M059J (cell line): ENCODE results near the gene AXL. TPM values are rescaled to one million over a fixed set of nuclear protein-coding genes. Genes with fewer than 3 reads are reported as not detected.
"Not testable (repeated sequence)": the region's sequence is repeated elsewhere in the genome, so short reads cannot be mapped to it uniquely, and the experiment has no call there.

Source experiments
- DNase-seq: peaks from one replicate; pipeline ENCODE4 v3.0.0-alpha.2; 2012; ENCODE audit warnings: low read depth
- total RNA-seq: library from RNA; depleted of rRNA; stranded (reverse); fragments of >200 nt; shearing (Covaris generic); gene quantifications from 2 replicates; pipeline ENCODE4 v1.2.3, GENCODE V29; 2014; rRNA removed

AXL gene
- 237 and 362 TPM in 2 replicates for total RNA-seq

GRCh38 chr19:41218615-41219507 is at the start of gene AXL:
TSS of gene AXL (plus strand) at chr19:41219223. CDS start at chr19:41219393, 170 bp downstream.
- DNase-seq, result peak; percentile 87

- DNase-seq, result no peak
Measured at GRCh38 chr19:41172297-41173164, 46.5 kb upstream of the AXL start.

DNA sequence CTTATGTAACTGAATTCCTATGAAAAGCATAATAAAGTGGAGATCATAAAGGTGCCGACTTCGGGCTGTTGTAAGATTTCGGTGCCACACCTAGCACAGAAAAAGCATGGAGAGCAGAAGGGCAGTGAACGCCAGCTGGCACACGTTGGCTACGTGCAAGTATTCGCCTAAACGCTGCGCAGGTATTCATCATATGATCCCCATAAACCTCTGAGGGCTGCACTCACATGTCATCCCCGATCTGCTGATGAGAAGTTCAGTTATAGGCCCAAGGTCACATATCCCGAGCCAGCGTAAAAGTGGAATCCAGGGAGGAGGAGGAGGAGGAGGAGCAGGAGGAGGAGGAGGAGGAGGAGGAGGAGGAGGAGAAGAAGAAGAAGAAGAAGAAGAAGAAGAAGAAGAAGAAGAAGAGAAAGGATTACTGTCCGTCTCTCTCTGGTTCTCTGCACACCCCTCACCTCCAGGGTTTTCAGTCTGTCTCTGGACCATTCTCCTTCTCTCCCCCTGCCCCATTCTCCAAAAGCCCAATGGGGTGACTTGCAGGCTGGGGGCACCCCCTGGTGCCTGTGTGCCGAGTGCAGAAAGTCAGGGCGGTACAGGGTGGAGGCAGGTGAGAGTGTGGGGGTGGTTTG is 44.6 kb upstream of the AXL start:
- DNase-seq, result no peak

GRCh38 chr19:41175801-41176777 is 42.9 kb upstream of the AXL start:
- peak; percentile 93 for DNase-seq

DNA sequence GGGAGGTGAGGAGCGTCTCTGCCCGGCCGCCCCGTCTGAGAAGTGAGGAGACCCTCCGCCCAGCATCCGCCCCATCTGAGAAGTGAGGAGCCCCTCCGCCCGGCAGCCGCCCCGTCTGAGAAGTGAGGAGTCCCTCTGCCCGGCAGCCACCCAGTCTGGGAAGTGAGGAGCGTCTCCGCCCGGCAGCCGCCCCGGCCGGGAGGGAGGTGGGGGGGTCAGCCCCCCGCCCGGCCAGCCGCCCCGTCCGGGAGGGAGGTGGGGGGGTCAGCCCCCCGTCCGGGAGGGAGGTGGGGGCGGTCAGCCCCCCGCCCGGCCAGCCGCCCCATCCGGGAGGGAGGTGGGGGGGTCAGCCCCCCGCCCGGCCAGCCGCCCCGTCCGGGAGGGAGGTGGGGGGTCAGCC is 38.9 kb upstream of the AXL start:
- DNase-seq, result not testable (repeated sequence)

- DNase-seq, result no peak
Measured at GRCh38 chr19:41186971-41187883, 31.8 kb upstream of the AXL start.

DNA sequence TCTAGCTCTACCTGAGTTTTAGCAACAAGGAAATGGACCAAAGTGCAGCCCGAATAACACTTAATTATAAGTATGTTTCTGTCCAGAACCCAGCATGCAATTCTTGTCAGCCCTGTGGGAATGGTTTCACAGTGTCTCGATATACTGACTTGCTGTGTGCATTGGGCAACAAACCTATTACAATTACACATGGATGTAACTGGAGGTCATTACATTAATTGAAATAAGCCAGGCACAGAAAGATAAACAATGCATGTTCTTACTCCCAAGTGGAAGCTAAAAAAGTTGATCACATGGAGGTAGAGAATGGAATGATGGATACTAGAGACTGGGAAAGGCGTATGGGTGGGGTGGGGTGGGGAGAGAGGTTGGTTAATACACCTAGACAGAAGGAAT is 31.1 kb upstream of the AXL start:
- no peak for DNase-seq

DNA sequence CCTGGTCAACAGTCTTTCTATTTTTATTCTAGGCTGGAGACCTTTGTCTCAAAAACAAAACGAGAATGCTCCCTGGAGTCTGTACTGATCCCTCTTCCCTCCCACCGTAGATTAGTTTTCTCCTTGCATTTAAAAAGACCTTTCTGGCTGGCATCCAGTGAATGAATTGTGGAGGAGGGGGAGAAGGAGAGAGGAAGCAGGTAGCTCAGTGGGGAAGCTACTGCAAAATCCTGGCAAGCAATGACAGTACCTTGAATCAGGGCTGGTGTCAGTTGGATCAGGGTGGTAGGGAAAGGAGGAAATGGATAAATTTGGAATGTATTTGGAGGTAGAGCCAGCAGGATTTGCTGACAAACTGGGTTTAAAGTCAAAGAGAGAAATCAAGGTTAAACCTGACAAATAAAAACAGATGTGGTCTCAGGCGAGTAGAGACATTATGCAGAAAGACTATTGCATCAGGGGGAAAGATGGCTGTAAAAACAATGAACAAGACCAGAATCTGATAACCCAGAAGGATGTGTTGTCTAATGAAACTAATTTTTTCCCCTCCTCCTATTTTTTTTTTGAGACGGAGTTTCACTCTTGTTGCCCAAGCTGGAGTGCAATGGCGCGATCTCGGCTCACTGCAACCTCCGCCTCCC is 29.5 kb upstream of the AXL start:
- DNase-seq, result no peak

GRCh38 chr19:41192574-41193429 is 26.2 kb upstream of the AXL start, which contains the start of gene CYP2S1:
TSS of gene CYP2S1 (plus strand) at chr19:41193219. CDS start at chr19:41193265, 46 bp downstream.
- DNase-seq, result peak; percentile 64

- DNase-seq, result no peak
Measured at GRCh38 chr19:41193430-41194156, 25.4 kb upstream of the AXL start.

GRCh38 chr19:41194157-41194552 is 24.9 kb upstream of the AXL start:
- no peak for DNase-seq

DNA sequence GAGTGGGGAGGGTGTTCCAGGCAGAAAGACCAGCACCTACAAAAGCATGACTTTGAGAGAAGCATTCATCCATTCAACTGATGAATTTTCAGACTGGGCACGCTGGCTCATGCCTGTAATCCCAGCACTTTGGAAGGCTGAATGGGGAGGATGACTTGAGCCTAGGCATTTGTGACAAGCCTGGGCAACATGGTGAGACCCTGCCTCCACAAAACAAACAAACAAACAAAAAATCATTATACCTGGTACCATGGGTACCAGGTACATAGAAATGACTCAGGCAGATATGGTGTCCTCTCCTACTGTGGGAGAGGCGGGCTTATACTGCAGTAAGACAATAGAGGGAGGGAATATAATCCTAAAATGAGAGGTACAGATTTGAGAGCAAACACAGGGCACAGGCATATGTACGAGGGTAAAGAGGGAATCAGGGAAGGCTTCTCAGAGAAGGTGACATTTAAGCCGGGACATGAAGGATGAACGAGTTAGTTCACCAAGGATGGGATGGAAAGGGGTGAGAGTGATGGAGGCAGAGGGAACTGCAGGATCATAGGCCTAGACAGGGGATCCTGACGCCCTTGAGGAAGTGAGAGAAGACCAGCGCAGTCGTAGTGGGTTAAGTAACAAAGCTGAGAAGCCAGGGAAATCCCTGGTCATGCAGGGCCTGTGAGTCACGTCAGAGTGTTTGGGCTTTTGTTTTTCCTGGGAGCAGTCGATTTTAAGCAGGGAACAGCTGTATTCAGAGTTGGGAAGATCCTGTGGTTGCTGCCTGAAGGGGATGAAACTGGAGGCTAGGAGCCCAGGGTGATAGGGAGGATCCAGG is 23.1 kb upstream of the AXL start:
- peak; percentile 33 for DNase-seq

DNA sequence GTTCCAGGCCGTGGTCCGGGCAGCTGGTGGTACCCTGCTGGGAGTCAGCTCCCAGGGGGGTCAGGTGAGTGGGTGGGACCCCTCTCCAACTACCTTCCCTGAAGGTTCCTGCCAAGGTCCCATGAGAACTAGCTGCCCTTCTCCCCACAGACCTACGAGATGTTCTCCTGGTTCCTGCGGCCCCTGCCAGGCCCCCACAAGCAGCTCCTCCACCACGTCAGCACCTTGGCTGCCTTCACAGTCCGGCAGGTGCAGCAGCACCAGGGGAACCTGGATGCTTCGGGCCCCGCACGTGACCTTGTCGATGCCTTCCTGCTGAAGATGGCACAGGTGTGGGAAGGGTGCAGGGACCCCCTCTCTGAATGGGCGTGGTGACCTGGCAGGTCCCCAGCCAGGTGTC is 20.5 kb upstream of the AXL start:
- no peak for DNase-seq

DNA sequence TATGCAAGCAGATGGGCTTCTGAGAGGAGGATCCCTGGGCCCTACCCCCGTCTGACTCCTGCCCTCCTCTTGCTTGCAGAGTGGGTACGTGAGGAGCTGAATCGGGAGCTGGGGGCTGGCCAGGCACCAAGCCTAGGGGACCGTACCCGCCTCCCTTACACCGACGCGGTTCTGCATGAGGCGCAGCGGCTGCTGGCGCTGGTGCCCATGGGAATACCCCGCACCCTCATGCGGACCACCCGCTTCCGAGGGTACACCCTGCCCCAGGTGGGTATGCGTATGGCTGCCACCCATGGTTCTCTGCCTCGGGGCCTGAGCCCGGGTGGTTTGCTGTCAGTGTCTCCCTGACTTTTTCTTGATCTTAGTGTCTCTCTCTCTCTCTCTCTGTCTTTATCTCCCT is 15.7 kb upstream of the AXL start:
- no peak for DNase-seq

DNA sequence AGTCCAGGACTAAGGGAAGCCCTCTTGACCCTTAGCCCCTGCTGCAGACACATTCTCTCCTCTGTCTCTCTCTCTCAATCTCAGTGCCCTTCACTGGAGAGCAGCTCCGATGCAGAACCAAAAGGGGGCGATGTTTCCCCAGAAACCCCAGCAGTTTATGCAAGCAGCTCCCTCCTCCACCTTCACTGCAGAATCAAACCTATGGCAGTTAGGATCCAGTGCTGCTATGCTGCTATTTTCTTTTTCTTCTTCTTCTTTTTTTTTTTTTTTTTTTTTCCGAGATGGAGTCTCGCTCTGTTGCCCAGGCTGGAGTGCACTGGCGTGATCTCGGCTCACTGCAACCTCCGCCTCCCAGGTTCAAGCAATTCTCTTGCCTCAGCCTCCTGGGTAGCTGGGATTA is 14.7 kb upstream of the AXL start:
- DNase-seq, result peak; percentile 82

DNA sequence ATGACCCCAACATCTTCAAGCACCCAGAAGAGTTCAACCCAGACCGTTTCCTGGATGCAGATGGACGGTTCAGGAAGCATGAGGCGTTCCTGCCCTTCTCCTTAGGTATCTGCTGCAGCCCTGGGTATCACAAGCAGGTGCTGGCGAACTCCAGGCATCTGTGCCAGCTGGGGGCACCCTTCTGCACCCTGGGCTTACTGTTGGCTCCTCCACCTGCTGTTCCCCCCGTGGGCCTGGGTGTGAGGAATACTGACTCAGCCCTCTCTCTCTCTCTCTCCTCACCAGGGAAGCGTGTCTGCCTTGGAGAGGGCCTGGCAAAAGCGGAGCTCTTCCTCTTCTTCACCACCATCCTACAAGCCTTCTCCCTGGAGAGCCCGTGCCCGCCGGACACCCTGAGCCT is 13.0 kb upstream of the AXL start:
- peak; percentile 38 for DNase-seq

GRCh38 chr19:41206456-41206855 is 12.6 kb upstream of the AXL start:
- no peak for DNase-seq
